Right renal pelvis (tissue), 4 donors: ENCODE data around the gene BCCIP. TPM values are rescaled to one million over a fixed set of nuclear protein-coding genes. Genes with fewer than 3 reads are reported as not detected.

ENCODE experiments used
- DNase-seq, 4 donors: peaks; one replicate each; pipeline ENCODE4 v3.0.0-alpha.2; 2013; ENCODE audit warnings: low read depth in 4 of 4, low spot score in 3 of 4, missing footprints in 1 of 4
- polyA plus RNA-seq, 4 donors: library from polyadenylated mRNA; unstranded; fragments of 120-200 nt; gene quantifications; one replicate each; pipeline ENCODE4 v1.2.1, GENCODE V29; 2013; ENCODE audit not compliant: insufficient read length in 4 of 4

BCCIP gene
- polyA plus RNA-seq, 4 donors = 89.2 to 109 (median 104) TPM

DNA sequence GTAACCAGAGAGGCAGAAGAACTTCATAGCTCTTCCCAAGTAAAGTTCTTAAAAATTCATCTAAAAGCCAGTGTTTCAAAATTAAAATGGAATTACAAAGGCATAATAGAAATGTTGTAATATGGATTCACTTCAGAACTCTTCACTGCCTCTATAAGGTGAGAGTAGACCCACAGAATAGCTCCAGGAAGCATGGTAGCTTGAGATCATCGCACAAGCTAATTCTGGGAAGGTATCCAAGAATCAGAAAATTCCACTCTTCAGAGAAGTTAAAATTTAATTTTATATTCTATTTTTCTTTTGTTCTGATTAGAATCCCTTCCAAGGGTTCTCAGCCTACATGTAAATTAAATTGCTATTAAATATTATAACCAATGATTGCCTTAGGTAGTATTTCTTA lies 59.2 kb downstream of the BCCIP start:
- no peak for DNase-seq

DNA sequence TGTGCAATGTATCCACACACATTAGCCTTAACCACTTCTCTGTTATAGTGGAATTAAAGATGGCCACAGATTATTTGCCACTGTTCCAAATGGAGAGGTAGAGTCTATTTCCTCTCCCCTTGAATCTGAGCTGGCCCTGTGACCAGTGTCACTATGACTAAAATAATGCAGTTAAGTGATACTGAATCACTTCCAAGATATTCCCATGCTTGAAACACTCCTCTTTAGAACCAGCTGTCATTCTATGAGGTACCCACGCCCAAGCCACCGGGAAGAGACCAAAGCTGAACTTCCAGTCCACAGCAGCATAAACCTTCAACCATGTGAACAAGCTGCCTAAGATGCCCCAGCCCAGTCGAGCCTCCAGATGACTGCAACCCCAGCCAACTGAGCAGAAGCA lies 59.9 kb downstream of the BCCIP start:
- DNase-seq = no peak

Other genes with a start within 250 kb of the BCCIP start
- not detected for gene TEX36, start 140.4 kb upstream of the BCCIP start, polyA plus RNA-seq
- gene EDRF1, start 103.8 kb upstream of the BCCIP start, polyA plus RNA-seq = 10 to 100 TPM; 29.8 to 39.2 (median 36.2) TPM
- gene MMP21, start 47.7 kb upstream of the BCCIP start, polyA plus RNA-seq = under 1 TPM; 0.26 to 0.38 (median 0.31) TPM
- gene UROS, start 288 bp upstream of the BCCIP start, polyA plus RNA-seq = 10 to 100 TPM; 51.6 to 61.9 (median 58.3) TPM
- 10 to 100 TPM; 22.8 to 27.7 (median 26.4) TPM for gene DHX32, start 57.7 kb downstream of the BCCIP start, polyA plus RNA-seq
- 10 to 100 TPM in 1 of 4 donors, 1 to 10 TPM in 3; 7.1 to 10.1 (median 8.1) TPM for gene FANK1, start 73.0 kb downstream of the BCCIP start, polyA plus RNA-seq